PC-9 (cell line): ENCODE results near the gene COL25A1. TPM values are rescaled to one million over a fixed set of nuclear protein-coding genes. Genes with fewer than 3 reads are reported as not detected.

ENCODE experiments used
- BruUV-seq: library from RNA; stranded (reverse); fragments of 400-500 nt; replicated peaks from 2 replicates; lab custom pipeline; 2021; lab: Mats Ljungman, UMichigan
- CTCF ChIA-PET: fragments of 300-600 bp; sonication (Branson Sonifier 250); formaldehyde crosslinking; loops from one replicate; lab custom pipeline; 2022; ENCODE audit warnings: antibody characterized with exemption; lab: Charles Lee
- POLR2A ChIA-PET: fragments of 300-600 bp; sonication (Branson Sonifier 250); formaldehyde crosslinking; loops from one replicate; lab custom pipeline; 2022; ENCODE audit warnings: antibody characterized with exemption; ENCODE audit not compliant: unreplicated experiment; lab: Charles Lee
- DNase-seq, 2 experiments: peaks; one replicate each; pipeline versions ENCODE4 v3.0.0 to v3.0.0-alpha.2; 2015 to 2022; ENCODE audit warnings: mixed read lengths in 1 of 2
- H2AFZ ChIP-seq: fragments of 200-600 bp; sonication (generic); 2 replicates; pipeline ENCODE4 v1.8.1; 2017; ENCODE audit warnings: antibody characterized with exemption
- H3F3A ChIP-seq: fragments of 200-600 bp; sonication (generic); 2 replicates; pipeline ENCODE4 v1.8.1; 2017; ENCODE audit warnings: antibody characterized with exemption, mild to moderate bottlenecking, low read depth; ENCODE audit not compliant: insufficient read depth
- H3K27ac ChIP-seq: fragments of 200-600 bp; sonication (generic); 2 replicates; pipeline ENCODE4 v1.6.1; 2016; ENCODE audit warnings: mixed run types
- H3K27me3 ChIP-seq: fragments of 200-600 bp; sonication (generic); 2 replicates; pipeline ENCODE4 v1.6.1; 2016; ENCODE audit warnings: low read depth, mixed run types; ENCODE audit not compliant: insufficient read depth
- H3K36me3 ChIP-seq: fragments of 200-600 bp; sonication (generic); 2 replicates; pipeline ENCODE4 v1.6.1; 2016; ENCODE audit warnings: low read depth, mixed run types
- H3K4me1 ChIP-seq: fragments of 200-600 bp; sonication (generic); replicated peaks from 2 replicates; pipeline ENCODE4 v1.6.1; 2016; ENCODE audit warnings: mixed run types; ENCODE audit not compliant: insufficient read depth
- H3K4me2 ChIP-seq: fragments of 200-600 bp; sonication (generic); 2 replicates; pipeline ENCODE4 v1.6.1; 2017; ENCODE audit warnings: mixed run types
- H3K4me3 ChIP-seq: fragments of 200-600 bp; sonication (generic); 2 replicates; pipeline ENCODE4 v1.6.1; 2016; ENCODE audit warnings: mixed run types
- H3K79me2 ChIP-seq: fragments of 200-600 bp; sonication (generic); 2 replicates; pipeline ENCODE4 v1.6.1; 2017; ENCODE audit warnings: low read depth, mixed run types
- H3K9me2 ChIP-seq: fragments of 200-600 bp; sonication (generic); 2 replicates; pipeline ENCODE4 v1.8.1; 2017; ENCODE audit warnings: mild to moderate bottlenecking; ENCODE audit not compliant: insufficient read depth
- H3K9me3 ChIP-seq: fragments of 200-600 bp; sonication (generic); 2 replicates; pipeline ENCODE4 v1.8.1; 2016; ENCODE audit warnings: low read depth; ENCODE audit not compliant: insufficient read depth
- H4K20me1 ChIP-seq: fragments of 200-600 bp; sonication (generic); 2 replicates; pipeline ENCODE4 v1.8.1; 2017; ENCODE audit not compliant: insufficient read depth
- CTCF ChIP-seq: fragments of 200-600 bp; sonication (generic); conservative IDR thresholded peaks from 2 replicates; pipeline ENCODE4 v1.6.1; 2017; ENCODE audit warnings: mixed run types, antibody characterized with exemption, mild to moderate bottlenecking, moderate library complexity
- EZH2 ChIP-seq: fragments of 200-600 bp; sonication (generic); IDR thresholded peaks from 2 replicates; pipeline ENCODE4 v1.8.0; 2017; ENCODE audit warnings: antibody characterized with exemption, low read depth
- intact Hi-C: fragments of 100-400 bp; cut with micrococcal nuclease; formaldehyde crosslinking; loops from one replicate; pipeline ENCODE4 v1.10.0; 2022; ENCODE audit not compliant: unreplicated experiment
- total RNA-seq: library from RNA; stranded (reverse); gene quantifications from 2 replicates; pipeline ENCODE4 v1.2.3, GENCODE V29; 2021

COL25A1 gene
- total RNA-seq, 1 experiment from 2014 or later: not detected

GRCh38 chr4:109332926-109333464, 30.5 kb upstream of the COL25A1 start:
- no peak overlapping the region for H2AFZ ChIP-seq
- no peaks in the 10 kb centered on the region for H3K9me3 ChIP-seq
- H3K4me1 ChIP-seq: no peaks in the 10 kb centered on the region
- H3F3A ChIP-seq: no peaks in the 10 kb centered on the region
- TF ChIP-seq EZH2: no peak
- TF ChIP-seq CTCF: no peak
- no peaks in the 10 kb centered on the region for H3K27me3 ChIP-seq
- no peaks in the 10 kb centered on the region for H3K79me2 ChIP-seq
- BruUV-seq: no TSS peak
- no peak overlapping the region for H3K27ac ChIP-seq
- H3K4me3 ChIP-seq: no peak overlapping the region
- no peak overlapping the region for H3K4me2 ChIP-seq
- no peaks in the 10 kb centered on the region for H3K9me2 ChIP-seq
- H3K36me3 ChIP-seq: no peaks in the 10 kb centered on the region
- ChIA-PET CTCF (no interaction called here), POLR2A (no interaction called here)
- DNase-seq: no peak
- H4K20me1 ChIP-seq: no peaks in the 10 kb centered on the region
- intact Hi-C loops: no loop called here

- H3K4me3 ChIP-seq: no peak overlapping the region
- H3K4me1 ChIP-seq: no peaks in the 10 kb centered on the region
- no peaks in the 10 kb centered on the region for H3K27me3 ChIP-seq
- CTCF ChIA-PET: no interaction called here
- no peaks in the 10 kb centered on the region for H3K9me3 ChIP-seq
- no peaks in the 10 kb centered on the region for H4K20me1 ChIP-seq
- intact Hi-C loops: no loop called here
- no peaks in the 10 kb centered on the region for H3K9me2 ChIP-seq
- no peak overlapping the region for H2AFZ ChIP-seq
- H3K27ac ChIP-seq: no peak overlapping the region
- POLR2A ChIA-PET: no interaction called here
- BruUV-seq: no TSS peak
- no peaks in the 10 kb centered on the region for H3K79me2 ChIP-seq
- no peaks in the 10 kb centered on the region for H3F3A ChIP-seq
- no peak overlapping the region for H3K4me2 ChIP-seq
- no peak for DNase-seq
- H3K36me3 ChIP-seq: no peaks in the 10 kb centered on the region
- TF ChIP-seq EZH2 (no peak), CTCF (no peak)
These were observed 25.2 kb upstream of the COL25A1 start for GRCh38 chr4:109327641-109328040.

GRCh38 chr4:109325698-109326097, 23.2 kb upstream of the COL25A1 start:
- Histone ChIP-seq H3K27ac (no peak overlapping the region), H3K4me1 (no peaks in the 10 kb centered on the region), H3K9me3 (no peaks in the 10 kb centered on the region), H3K36me3 (no peaks in the 10 kb centered on the region), H3K27me3 (no peaks in the 10 kb centered on the region), H3K4me2 (no peak overlapping the region), H3K79me2 (no peaks in the 10 kb centered on the region), H3K4me3 (no peak overlapping the region), H4K20me1 (no peaks in the 10 kb centered on the region), H3F3A (no peaks in the 10 kb centered on the region), H2AFZ (no peak overlapping the region), H3K9me2 (no peaks in the 10 kb centered on the region)
- no peak for TF ChIP-seq EZH2
- TF ChIP-seq CTCF: no peak
- BruUV-seq: no TSS peak
- ChIA-PET CTCF (no interaction called here), POLR2A (no interaction called here)
- intact Hi-C loops: no loop called here
- no peak for DNase-seq
